Hepatocyte (in vitro differentiated cells): ENCODE results near the gene ALPK3. TPM values are rescaled to one million over a fixed set of nuclear protein-coding genes. Genes with fewer than 3 reads are reported as not detected.

Experiments used
- DNase-seq: peaks from one replicate; pipeline ENCODE4 v3.0.0-alpha.2; 2016; ENCODE audit warnings: low spot score
- H2AFZ ChIP-seq: fragments of 200-600 bp; sonication (generic); 2 replicates; pipeline ENCODE4 v1.6.0; 2016; ENCODE audit warnings: antibody characterized with exemption, mild to moderate bottlenecking
- H3K27ac ChIP-seq: fragments of 200-600 bp; sonication (generic); 2 replicates; pipeline ENCODE4 v1.5.1; 2016; ENCODE audit warnings: mild to moderate bottlenecking
- H3K27me3 ChIP-seq: fragments of 200-600 bp; sonication (generic); 2 replicates; pipeline ENCODE4 v1.6.1; 2016
- H3K36me3 ChIP-seq: fragments of 200-600 bp; sonication (generic); replicated peaks from 2 replicates; pipeline ENCODE4 v1.5.1; 2016; ENCODE audit warnings: low read depth; ENCODE audit not compliant: insufficient read depth
- H3K4me1 ChIP-seq: fragments of 200-600 bp; sonication (generic); 2 replicates; pipeline ENCODE4 v1.5.1; 2016; ENCODE audit warnings: mild to moderate bottlenecking, moderate library complexity; ENCODE audit not compliant: insufficient read depth
- H3K4me2 ChIP-seq: fragments of 200-600 bp; sonication (generic); 2 replicates; pipeline ENCODE4 v1.6.0; 2016
- H3K4me3 ChIP-seq: fragments of 200-600 bp; sonication (generic); 2 replicates; pipeline ENCODE4 v1.5.1; 2016; ENCODE audit warnings: mild to moderate bottlenecking
- H3K79me2 ChIP-seq: fragments of 200-600 bp; sonication (generic); 2 replicates; pipeline ENCODE4 v1.6.0; 2017; ENCODE audit warnings: mild to moderate bottlenecking
- H3K9me2 ChIP-seq: fragments of 200-600 bp; sonication (generic); replicated peaks from 2 replicates; pipeline ENCODE4 v1.6.0; 2017; ENCODE audit warnings: mild to moderate bottlenecking; ENCODE audit not compliant: insufficient read depth
- H3K9me3 ChIP-seq: fragments of 200-600 bp; sonication (generic); 2 replicates; pipeline ENCODE4 v1.5.1; 2016; ENCODE audit warnings: low read depth, mild to moderate bottlenecking
- H4K20me1 ChIP-seq: fragments of 200-600 bp; sonication (generic); 2 replicates; pipeline ENCODE4 v1.6.0; 2016; ENCODE audit warnings: mild to moderate bottlenecking; ENCODE audit not compliant: insufficient read depth, poor library complexity, severe bottlenecking
- EZH2 ChIP-seq: fragments of 200-600 bp; sonication (generic); IDR thresholded peaks from 2 replicates; pipeline ENCODE4 v1.6.1; 2016; ENCODE audit warnings: antibody characterized with exemption, mild to moderate bottlenecking, borderline replicate concordance
- EZH2phosphoT487 ChIP-seq: fragments of 200-600 bp; sonication (generic); IDR thresholded peaks from one replicate; pipeline ENCODE4 v1.6.1; 2018; ENCODE audit warnings: antibody characterized with exemption, mild to moderate bottlenecking, low read depth, moderate library complexity; ENCODE audit not compliant: unreplicated experiment, severe bottlenecking
- WGBS: methylation state at CpG from one replicate; pipeline ENCODE4 v1.1.6; 2016; ENCODE audit warnings: low lambda C conversion rate; ENCODE audit errors: missing lambda C conversion rate; 5-methylcytosine and 5-hydroxymethylcytosine counted together
- polyA plus RNA-seq: library from polyadenylated mRNA; unstranded; fragments of >200 nt; fragmentation: Nextera tagmentation; extraction: Ambion mirVana; gene quantifications from 2 replicates; pipeline ENCODE4 v1.2.1, GENCODE V29; 2016
- total RNA-seq: library from RNA; depleted of rRNA; stranded (reverse); fragments of >200 nt; gene quantifications from 2 replicates; pipeline ENCODE4 v1.2.3, GENCODE V29; 2014
- TF ChIP-seq, protein P1 (sequence below): fragments of 200-600 bp; sonication (generic); IDR thresholded peaks from 2 replicates; pipeline ENCODE4 v1.5.1; 2016; ENCODE audit warnings: antibody characterized with exemption, mild to moderate bottlenecking; ENCODE audit not compliant: poor library complexity

Gene ALPK3
- total and polyA plus RNA-seq, 2 experiments from 2014 or later, result 7.1 to 25.3 TPM

GRCh38 chr15:84790676-84791075 is 26.5 kb upstream of the ALPK3 start:
- no peak overlapping the region for H3K4me3 ChIP-seq
- no peak for DNase-seq
- no peaks in the 10 kb centered on the region for H3K36me3 ChIP-seq
- H3K4me2 ChIP-seq, result no peak overlapping the region
- no peak overlapping the region for H2AFZ ChIP-seq
- H3K27ac ChIP-seq, result no peak overlapping the region
- peaks cover 77% of the 10 kb centered on the region for H3K79me2 ChIP-seq
- no peaks in the 10 kb centered on the region for H3K9me2 ChIP-seq
- H3K9me3 ChIP-seq, result no peaks in the 10 kb centered on the region
- no peak for TF ChIP-seq EZH2phosphoT487
- no peak for TF ChIP-seq EZH2
- TF ChIP-seq, protein P1, sequence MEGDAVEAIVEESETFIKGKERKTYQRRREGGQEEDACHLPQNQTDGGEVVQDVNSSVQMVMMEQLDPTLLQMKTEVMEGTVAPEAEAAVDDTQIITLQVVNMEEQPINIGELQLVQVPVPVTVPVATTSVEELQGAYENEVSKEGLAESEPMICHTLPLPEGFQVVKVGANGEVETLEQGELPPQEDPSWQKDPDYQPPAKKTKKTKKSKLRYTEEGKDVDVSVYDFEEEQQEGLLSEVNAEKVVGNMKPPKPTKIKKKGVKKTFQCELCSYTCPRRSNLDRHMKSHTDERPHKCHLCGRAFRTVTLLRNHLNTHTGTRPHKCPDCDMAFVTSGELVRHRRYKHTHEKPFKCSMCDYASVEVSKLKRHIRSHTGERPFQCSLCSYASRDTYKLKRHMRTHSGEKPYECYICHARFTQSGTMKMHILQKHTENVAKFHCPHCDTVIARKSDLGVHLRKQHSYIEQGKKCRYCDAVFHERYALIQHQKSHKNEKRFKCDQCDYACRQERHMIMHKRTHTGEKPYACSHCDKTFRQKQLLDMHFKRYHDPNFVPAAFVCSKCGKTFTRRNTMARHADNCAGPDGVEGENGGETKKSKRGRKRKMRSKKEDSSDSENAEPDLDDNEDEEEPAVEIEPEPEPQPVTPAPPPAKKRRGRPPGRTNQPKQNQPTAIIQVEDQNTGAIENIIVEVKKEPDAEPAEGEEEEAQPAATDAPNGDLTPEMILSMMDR, result no peak
- no peaks in the 10 kb centered on the region for H3K4me1 ChIP-seq
- H3K27me3 ChIP-seq, result no peaks in the 10 kb centered on the region
- 98% methylated on average over 4 of the region's 4 CpGs for WGBS
- H4K20me1 ChIP-seq, result peaks cover 37% of the 10 kb centered on the region

DNA sequence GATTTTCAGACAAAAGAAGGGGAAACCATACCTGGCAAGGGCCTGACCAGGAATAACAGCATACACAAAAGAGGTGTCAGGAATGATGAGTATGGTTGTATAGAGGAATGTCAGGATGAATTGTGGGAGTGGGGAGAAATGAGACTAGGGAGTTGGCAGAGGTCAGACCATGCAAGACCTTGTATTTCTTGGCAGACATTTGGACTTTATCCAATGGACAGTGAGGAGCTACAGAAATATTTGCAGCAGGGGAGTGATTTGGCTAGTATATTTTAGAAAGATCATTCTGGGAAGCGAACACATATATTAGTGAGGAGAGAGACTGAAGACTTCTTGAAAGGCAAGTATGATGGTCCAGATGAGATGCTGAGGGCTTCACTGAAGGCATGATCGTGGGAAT is 25.4 kb upstream of the ALPK3 start:
- no peak overlapping the region for H2AFZ ChIP-seq
- peaks cover 33% of the 10 kb centered on the region for H4K20me1 ChIP-seq
- H3K4me1 ChIP-seq, result no peaks in the 10 kb centered on the region
- H3K4me3 ChIP-seq, result no peak overlapping the region
- H3K36me3 ChIP-seq, result no peaks in the 10 kb centered on the region
- peaks cover 73% of the 10 kb centered on the region for H3K79me2 ChIP-seq
- H3K4me2 ChIP-seq, result no peak overlapping the region
- H3K9me2 ChIP-seq, result no peaks in the 10 kb centered on the region
- H3K9me3 ChIP-seq, result no peaks in the 10 kb centered on the region
- TF ChIP-seq EZH2phosphoT487 (no peak), EZH2 (no peak)
- TF ChIP-seq, protein P1, result no peak
- WGBS, result 98% methylated on average over 2 of the region's 2 CpGs
- DNase-seq, result no peak
- no peaks in the 10 kb centered on the region for H3K27me3 ChIP-seq
- H3K27ac ChIP-seq, result no peak overlapping the region

GRCh38 chr15:84793431-84794161 is 23.6 kb upstream of the ALPK3 start:
- Histone ChIP-seq H3K36me3 (no peaks in the 10 kb centered on the region), H4K20me1 (peaks cover 18% of the 10 kb centered on the region), H3K4me1 (no peaks in the 10 kb centered on the region), H3K4me3 (no peak overlapping the region), H3K27me3 (no peaks in the 10 kb centered on the region), H3K9me3 (no peaks in the 10 kb centered on the region), H3K27ac (peak overlapping the region; percentile 25), H2AFZ (no peak overlapping the region), H3K9me2 (no peaks in the 10 kb centered on the region), H3K79me2 (peaks cover 62% of the 10 kb centered on the region), H3K4me2 (peak overlapping the region; percentile 35)
- no peak for TF ChIP-seq EZH2phosphoT487
- TF ChIP-seq, protein P1, result no peak
- no peak for TF ChIP-seq EZH2
- WGBS, result 87% methylated on average over 7 of the region's 7 CpGs
- DNase-seq, result no peak
